ENCODE data around the gene REG4.

- TF ChIP-seq POLR2A (IDR thresholded peaks at IDR 0.05; ENCODE audit: borderline replicate concordance, extremely low read depth, insufficient read depth, insufficient read length) (no peak), CTCF (IDR thresholded peaks at IDR 0.05 in 2 of 3, conservative IDR thresholded peaks at IDR 0.05 in 1 of 3; ENCODE audit: borderline replicate concordance in 1 of 3, insufficient read depth in 1 of 3, low read depth in 2 of 3, low read length in 2 of 3) (no peak), POLR2AphosphoS5 (IDR thresholded peaks at IDR 0.05; ENCODE audit: low read depth, low read length) (no peak), ZBTB33 (IDR thresholded peaks at IDR 0.05; ENCODE audit: extremely low read depth, insufficient replicate concordance, low read length) (no peak), EGR1 (IDR thresholded peaks at IDR 0.05; ENCODE audit: low read depth) (no peak), YY1 (IDR thresholded peaks at IDR 0.05; ENCODE audit: extremely low read depth, insufficient replicate concordance, low read depth, low read length) (no peak), EZH2phosphoT487 (IDR thresholded peaks at IDR 0.05; ENCODE audit: borderline replicate concordance) (no peak)
- TF ChIP-seq, protein P1, sequence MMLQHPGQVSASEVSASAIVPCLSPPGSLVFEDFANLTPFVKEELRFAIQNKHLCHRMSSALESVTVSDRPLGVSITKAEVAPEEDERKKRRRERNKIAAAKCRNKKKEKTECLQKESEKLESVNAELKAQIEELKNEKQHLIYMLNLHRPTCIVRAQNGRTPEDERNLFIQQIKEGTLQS (IDR thresholded peaks at IDR 0.05): no peak
Observed at GRCh38 chr1:119834990-119835389, 23.7 kb upstream of the REG4 start.

Measured in HCT116 (cell line).